Prostate gland (tissue), 2 donors: ENCODE data around the gene TSPAN1. TPM values are rescaled to one million over a fixed set of nuclear protein-coding genes. Genes with fewer than 3 reads are reported as not detected.
A peak's percentile ranks its signal among the peaks of the same experiment; 100 is the strongest.

Source experiments
- DNase-seq: peaks from one replicate; pipeline ENCODE4 v3.0.0-alpha.2; 2019; ENCODE audit warnings: low spot score
- H3K27ac ChIP-seq, 2 donors: fragments of 200-600 bp; sonication (generic); 2 replicates each; pipeline ENCODE4 v1.5.1; 2017 to 2019
- H3K27me3 ChIP-seq: fragments of 200-600 bp; sonication (generic); replicated peaks from 2 replicates; pipeline ENCODE4 v1.5.1; 2019; ENCODE audit not compliant: insufficient read depth
- H3K36me3 ChIP-seq, 2 donors: fragments of 200-600 bp; sonication (generic); 1 replicate in 1 of 2; 2 replicates in 1 of 2; pipeline versions ENCODE4 v1.5.1 to v1.8.1; 2017 to 2019
- H3K4me1 ChIP-seq: fragments of 200-600 bp; sonication (generic); replicated peaks from 2 replicates; pipeline ENCODE4 v1.5.1; 2019
- H3K4me3 ChIP-seq, 2 donors: fragments of 200-600 bp; sonication (generic); 2 replicates each; pipeline ENCODE4 v1.5.1; 2017 to 2019
- H3K9me3 ChIP-seq: fragments of 200-600 bp; sonication (generic); 2 replicates; pipeline ENCODE4 v1.5.1; 2017
- POLR2A ChIP-seq: fragments of 450-650 bp; IDR thresholded peaks from one replicate; pipeline ENCODE4 v1.6.1; 2016; ENCODE audit warnings: antibody characterized with exemption, mild to moderate bottlenecking
- POLR2AphosphoS5 ChIP-seq: sonication (generic); formaldehyde crosslinking; IDR thresholded peaks from one replicate; pipeline ENCODE4 v1.6.1; 2017; ENCODE audit warnings: antibody characterized with exemption
- WGBS: methylation state at CpG from one replicate; pipeline ENCODE4 v1.1.5; 2018; 5-methylcytosine and 5-hydroxymethylcytosine counted together
- intact Hi-C: fragments of 100-400 bp; cut with DNase I; formaldehyde crosslinking; loops from one replicate; pipeline ENCODE4 v1.14.2; 2022
- total RNA-seq, 2 donors: library from RNA; depleted of rRNA; stranded (reverse); fragments of >200 nt; gene quantifications; one replicate each; pipeline ENCODE4 v1.1.0, GENCODE V29; 2016
- TF ChIP-seq, protein P1 (sequence below), 4 experiments: fragments of 200-600 bp in 2 of 4; fragments of 450-650 bp in 2 of 4; sonication (generic) in 2 of 4; IDR thresholded peaks; 1 replicate in 3 of 4; 2 replicates in 1 of 4; pipeline ENCODE4 v1.5.1; 2016 to 2019; ENCODE audit warnings: antibody characterized with exemption in 4 of 4, mild to moderate bottlenecking in 2 of 4, moderate library complexity in 2 of 4

The TSPAN1 gene
- total RNA-seq, 2 donors from 2014 or later: 77.2 to 322 TPM

DNA sequence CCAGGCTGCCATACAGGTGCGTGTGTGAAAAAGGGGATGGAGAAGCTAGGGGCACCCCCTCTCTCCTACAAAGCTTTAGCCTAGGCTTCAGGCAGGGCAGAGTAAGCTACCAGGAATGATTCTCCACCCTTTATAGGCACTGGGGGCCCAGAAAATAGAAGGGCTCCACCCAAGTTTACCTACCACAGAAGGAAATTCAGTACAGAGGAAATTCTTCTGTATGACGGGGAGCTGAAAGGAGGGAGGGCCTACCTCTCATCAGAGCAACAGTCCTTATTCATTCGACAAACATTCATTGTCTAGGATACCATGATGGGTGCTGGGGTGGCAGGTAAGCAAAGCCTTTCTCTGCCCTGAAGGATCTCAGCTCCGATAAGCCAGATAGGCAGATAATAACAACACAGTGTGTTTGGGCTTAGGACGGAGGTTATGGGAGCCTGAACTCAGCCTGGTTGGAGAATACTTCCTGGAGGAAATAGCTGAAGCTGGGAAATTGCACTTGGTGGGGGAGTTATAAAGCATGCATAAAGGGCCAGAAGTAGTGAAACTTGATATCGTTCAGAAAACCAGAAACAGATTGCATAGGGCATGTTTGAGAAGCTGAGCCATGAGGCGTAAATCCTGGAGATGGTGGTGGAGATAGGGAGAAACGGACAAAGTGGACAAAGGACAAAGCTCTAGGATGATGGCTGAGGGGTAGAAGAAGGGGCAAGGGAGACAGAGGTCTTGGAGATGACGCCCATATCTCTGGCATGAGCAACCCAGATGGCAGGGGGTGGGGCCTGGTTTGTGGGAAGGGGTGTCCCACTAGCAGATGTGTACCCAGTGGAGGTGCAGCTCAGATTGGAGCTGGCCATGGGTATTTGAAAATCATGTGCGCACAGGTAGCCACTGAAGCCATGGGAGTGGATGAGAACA is 6.7 kb downstream of the TSPAN1 start:
- Histone ChIP-seq H3K4me3 (peak overlapping the region in 1 of 2 donors; percentile 33), H3K27ac (peak overlapping the region; percentile 93 to 94), H3K9me3 (no peaks in the 10 kb centered on the region), H3K36me3 (no peaks in the 10 kb centered on the region), H3K4me1 (peaks cover 43% of the 10 kb centered on the region), H3K27me3 (no peaks in the 10 kb centered on the region)
- TF ChIP-seq, protein P1, sequence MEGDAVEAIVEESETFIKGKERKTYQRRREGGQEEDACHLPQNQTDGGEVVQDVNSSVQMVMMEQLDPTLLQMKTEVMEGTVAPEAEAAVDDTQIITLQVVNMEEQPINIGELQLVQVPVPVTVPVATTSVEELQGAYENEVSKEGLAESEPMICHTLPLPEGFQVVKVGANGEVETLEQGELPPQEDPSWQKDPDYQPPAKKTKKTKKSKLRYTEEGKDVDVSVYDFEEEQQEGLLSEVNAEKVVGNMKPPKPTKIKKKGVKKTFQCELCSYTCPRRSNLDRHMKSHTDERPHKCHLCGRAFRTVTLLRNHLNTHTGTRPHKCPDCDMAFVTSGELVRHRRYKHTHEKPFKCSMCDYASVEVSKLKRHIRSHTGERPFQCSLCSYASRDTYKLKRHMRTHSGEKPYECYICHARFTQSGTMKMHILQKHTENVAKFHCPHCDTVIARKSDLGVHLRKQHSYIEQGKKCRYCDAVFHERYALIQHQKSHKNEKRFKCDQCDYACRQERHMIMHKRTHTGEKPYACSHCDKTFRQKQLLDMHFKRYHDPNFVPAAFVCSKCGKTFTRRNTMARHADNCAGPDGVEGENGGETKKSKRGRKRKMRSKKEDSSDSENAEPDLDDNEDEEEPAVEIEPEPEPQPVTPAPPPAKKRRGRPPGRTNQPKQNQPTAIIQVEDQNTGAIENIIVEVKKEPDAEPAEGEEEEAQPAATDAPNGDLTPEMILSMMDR (IDR thresholded peaks at IDR 0.05): no peak
- TF ChIP-seq POLR2A (peak; percentile 34), POLR2AphosphoS5 (peak; percentile 41)
- WGBS: 32% methylated on average over 10 of the region's 10 CpGs
- intact Hi-C loops: loop anchor here (5.0 to 10.0 kb wide), 2 partner anchors 49 to 297 kb away; partner anchors contain the start of gene PIK3R3
- DNase-seq: no peak

DNA sequence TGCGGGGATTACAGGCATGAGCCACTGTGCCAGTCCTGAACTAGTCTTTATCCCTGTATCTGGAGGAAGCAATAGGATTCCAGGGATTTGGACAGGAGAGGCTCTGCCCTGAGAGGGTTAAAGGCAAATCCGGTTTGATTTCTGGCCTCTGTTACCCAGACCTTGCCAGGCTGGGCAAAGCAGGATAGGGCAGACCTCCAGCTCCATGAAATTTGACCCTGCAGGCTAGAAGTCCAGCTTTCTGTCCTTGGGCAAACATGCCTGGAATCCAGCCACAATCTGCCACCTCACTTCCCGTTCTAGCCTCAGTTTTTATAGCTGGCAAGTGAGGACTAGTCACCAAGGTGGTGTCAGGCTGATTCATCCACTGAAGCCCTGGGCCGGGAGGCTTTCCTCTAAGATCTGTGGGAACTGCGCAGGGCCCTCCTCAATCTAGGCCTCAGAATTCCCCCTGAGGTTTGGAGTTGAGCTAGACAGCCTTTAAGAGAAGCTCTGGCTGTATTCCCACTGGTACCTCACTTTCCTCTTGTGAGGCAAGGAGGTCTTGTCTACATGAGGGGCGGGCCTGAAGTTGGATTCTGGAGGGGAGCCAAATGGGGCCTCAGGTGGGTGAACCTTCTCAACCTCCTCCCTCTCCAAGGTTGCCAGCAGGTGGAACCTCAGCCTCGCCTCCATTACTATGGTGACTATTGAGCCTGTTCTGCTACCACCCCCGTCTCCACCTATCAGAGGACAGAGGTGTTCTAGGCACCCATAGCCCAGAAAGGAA is 8.4 kb downstream of the TSPAN1 start:
- Histone ChIP-seq H3K4me1 (peaks cover 47% of the 10 kb centered on the region), H3K4me3 (peak overlapping the region in 1 of 2 donors; percentile 7), H3K9me3 (no peaks in the 10 kb centered on the region), H3K36me3 (no peaks in the 10 kb centered on the region), H3K27me3 (no peaks in the 10 kb centered on the region), H3K27ac (peak overlapping the region; percentile 93 to 94)
- WGBS: 18% methylated on average over 8 of the region's 8 CpGs
- DNase-seq: peak; percentile 97
- TF ChIP-seq POLR2AphosphoS5: peak; percentile 97
- TF ChIP-seq, protein P1 (IDR thresholded peaks at IDR 0.05): peak in 1 of 4 experiments; percentile 22
- peak; percentile 34 for TF ChIP-seq POLR2A
- intact Hi-C loops: loop anchor here (5.0 to 10.0 kb wide), 2 partner anchors 51 to 298 kb away; partner anchors contain the start of gene PIK3R3

DNA sequence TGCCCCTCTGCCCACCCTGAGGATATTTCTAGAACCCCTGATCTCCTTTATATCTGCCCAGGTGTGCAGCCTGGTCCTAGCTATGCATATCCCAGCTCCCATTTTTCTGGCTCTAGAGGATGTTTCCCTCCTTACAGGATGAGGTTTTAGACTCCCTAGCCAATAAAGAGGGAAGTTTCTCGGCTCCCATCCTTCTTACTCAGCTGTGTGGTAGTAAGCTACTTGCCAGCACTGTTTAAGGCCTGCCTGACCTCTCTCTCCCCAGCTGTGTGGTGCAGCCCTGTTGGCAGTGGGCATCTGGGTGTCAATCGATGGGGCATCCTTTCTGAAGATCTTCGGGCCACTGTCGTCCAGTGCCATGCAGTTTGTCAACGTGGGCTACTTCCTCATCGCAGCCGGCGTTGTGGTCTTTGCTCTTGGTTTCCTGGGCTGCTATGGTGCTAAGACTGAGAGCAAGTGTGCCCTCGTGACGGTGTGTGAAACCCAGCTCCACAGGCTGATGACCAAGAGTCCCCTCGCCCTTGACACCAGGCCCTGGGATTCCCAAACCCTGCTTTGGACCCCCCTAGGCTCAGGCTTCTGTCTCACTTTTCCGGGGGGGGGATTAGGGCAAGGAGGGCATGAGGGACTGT is 9.2 kb downstream of the TSPAN1 start:
- TF ChIP-seq POLR2A: no peak
- no peak for TF ChIP-seq POLR2AphosphoS5
- TF ChIP-seq, protein P1 (IDR thresholded peaks at IDR 0.05): no peak
- Histone ChIP-seq H3K27ac (peak overlapping the region; percentile 93 to 94), H3K27me3 (no peaks in the 10 kb centered on the region), H3K4me1 (peaks cover 54% of the 10 kb centered on the region), H3K4me3 (peak overlapping the region in 1 of 2 donors; percentile 7), H3K9me3 (no peaks in the 10 kb centered on the region), H3K36me3 (no peaks in the 10 kb centered on the region)
- 71% methylated on average over 12 of the region's 12 CpGs for WGBS
- no peak for DNase-seq
- intact Hi-C loops: loop anchor here (5.0 to 10.0 kb wide), 2 partner anchors 52 to 299 kb away; partner anchors contain the start of gene PIK3R3

DNA sequence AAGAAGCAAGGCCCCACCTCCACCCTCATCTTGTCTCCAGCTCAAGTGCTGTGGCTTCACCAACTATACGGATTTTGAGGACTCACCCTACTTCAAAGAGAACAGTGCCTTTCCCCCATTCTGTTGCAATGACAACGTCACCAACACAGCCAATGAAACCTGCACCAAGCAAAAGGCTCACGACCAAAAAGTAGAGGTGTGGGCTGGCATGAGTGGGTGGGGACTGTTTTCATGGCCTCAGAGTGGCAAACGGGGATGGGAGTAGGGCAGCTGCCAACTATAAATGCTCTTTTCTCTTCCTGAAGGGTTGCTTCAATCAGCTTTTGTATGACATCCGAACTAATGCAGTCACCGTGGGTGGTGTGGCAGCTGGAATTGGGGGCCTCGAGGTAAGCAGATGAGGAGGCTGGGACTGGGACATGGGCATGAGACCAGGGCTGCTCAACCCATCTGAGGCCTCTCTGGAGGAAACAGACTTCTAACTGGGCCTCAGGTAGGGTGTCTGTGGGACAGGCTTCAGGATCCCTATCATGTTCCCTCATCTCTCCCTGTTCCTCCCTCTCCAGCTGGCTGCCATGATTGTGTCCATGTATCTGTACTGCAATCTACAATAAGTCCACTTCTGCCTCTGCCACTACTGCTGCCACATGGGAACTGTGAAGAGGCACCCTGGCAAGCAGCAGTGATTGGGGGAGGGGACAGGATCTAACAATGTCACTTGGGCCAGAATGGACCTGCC is 10.2 kb downstream of the TSPAN1 start:
- no peaks in the 10 kb centered on the region for H3K36me3 ChIP-seq
- TF ChIP-seq POLR2AphosphoS5 (no peak), POLR2A (no peak)
- TF ChIP-seq, protein P1 (IDR thresholded peaks at IDR 0.05): no peak
- intact Hi-C loops: loop anchor here (5.0 to 10.0 kb wide), 2 partner anchors 53 to 300 kb away; partner anchors contain the start of gene PIK3R3
- H3K27me3 ChIP-seq: no peaks in the 10 kb centered on the region
- peak overlapping the region; percentile 93 to 94 for H3K27ac ChIP-seq
- no peak for DNase-seq
- WGBS: 37% methylated on average over 7 of the region's 7 CpGs
- H3K4me1 ChIP-seq: peaks cover 56% of the 10 kb centered on the region
- H3K9me3 ChIP-seq: no peaks in the 10 kb centered on the region
- no peak overlapping the region for H3K4me3 ChIP-seq
